ENCODE data around the gene DHX16. TPM values are rescaled to one million over a fixed set of nuclear protein-coding genes. Genes with fewer than 3 reads are reported as not detected.

DHX16 gene
- total and polyA plus RNA-seq, 2 experiments from 2014 or later = 16.0 to 31.3 TPM

DNA sequence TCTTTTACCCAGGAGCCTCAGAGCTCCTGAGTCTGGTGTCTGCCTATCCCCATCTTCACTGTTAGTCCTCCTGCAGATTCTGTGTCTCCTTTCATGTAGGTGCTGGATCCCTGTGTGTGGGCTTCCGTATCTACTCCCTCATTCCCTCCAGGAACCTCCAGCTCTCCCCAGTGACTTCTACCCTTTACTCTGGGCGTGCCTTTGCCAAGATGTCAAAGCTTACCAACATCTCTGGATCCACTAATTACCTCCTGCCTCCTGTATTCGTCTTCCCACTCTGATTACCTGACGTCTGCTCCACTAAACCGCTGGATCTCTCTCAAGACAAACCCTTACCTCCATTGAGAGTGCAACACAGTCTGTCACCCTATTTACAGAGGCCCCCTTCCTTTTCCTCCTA lies 28.0 kb downstream of the DHX16 start (continued):
- TF ChIP-seq, protein P1, sequence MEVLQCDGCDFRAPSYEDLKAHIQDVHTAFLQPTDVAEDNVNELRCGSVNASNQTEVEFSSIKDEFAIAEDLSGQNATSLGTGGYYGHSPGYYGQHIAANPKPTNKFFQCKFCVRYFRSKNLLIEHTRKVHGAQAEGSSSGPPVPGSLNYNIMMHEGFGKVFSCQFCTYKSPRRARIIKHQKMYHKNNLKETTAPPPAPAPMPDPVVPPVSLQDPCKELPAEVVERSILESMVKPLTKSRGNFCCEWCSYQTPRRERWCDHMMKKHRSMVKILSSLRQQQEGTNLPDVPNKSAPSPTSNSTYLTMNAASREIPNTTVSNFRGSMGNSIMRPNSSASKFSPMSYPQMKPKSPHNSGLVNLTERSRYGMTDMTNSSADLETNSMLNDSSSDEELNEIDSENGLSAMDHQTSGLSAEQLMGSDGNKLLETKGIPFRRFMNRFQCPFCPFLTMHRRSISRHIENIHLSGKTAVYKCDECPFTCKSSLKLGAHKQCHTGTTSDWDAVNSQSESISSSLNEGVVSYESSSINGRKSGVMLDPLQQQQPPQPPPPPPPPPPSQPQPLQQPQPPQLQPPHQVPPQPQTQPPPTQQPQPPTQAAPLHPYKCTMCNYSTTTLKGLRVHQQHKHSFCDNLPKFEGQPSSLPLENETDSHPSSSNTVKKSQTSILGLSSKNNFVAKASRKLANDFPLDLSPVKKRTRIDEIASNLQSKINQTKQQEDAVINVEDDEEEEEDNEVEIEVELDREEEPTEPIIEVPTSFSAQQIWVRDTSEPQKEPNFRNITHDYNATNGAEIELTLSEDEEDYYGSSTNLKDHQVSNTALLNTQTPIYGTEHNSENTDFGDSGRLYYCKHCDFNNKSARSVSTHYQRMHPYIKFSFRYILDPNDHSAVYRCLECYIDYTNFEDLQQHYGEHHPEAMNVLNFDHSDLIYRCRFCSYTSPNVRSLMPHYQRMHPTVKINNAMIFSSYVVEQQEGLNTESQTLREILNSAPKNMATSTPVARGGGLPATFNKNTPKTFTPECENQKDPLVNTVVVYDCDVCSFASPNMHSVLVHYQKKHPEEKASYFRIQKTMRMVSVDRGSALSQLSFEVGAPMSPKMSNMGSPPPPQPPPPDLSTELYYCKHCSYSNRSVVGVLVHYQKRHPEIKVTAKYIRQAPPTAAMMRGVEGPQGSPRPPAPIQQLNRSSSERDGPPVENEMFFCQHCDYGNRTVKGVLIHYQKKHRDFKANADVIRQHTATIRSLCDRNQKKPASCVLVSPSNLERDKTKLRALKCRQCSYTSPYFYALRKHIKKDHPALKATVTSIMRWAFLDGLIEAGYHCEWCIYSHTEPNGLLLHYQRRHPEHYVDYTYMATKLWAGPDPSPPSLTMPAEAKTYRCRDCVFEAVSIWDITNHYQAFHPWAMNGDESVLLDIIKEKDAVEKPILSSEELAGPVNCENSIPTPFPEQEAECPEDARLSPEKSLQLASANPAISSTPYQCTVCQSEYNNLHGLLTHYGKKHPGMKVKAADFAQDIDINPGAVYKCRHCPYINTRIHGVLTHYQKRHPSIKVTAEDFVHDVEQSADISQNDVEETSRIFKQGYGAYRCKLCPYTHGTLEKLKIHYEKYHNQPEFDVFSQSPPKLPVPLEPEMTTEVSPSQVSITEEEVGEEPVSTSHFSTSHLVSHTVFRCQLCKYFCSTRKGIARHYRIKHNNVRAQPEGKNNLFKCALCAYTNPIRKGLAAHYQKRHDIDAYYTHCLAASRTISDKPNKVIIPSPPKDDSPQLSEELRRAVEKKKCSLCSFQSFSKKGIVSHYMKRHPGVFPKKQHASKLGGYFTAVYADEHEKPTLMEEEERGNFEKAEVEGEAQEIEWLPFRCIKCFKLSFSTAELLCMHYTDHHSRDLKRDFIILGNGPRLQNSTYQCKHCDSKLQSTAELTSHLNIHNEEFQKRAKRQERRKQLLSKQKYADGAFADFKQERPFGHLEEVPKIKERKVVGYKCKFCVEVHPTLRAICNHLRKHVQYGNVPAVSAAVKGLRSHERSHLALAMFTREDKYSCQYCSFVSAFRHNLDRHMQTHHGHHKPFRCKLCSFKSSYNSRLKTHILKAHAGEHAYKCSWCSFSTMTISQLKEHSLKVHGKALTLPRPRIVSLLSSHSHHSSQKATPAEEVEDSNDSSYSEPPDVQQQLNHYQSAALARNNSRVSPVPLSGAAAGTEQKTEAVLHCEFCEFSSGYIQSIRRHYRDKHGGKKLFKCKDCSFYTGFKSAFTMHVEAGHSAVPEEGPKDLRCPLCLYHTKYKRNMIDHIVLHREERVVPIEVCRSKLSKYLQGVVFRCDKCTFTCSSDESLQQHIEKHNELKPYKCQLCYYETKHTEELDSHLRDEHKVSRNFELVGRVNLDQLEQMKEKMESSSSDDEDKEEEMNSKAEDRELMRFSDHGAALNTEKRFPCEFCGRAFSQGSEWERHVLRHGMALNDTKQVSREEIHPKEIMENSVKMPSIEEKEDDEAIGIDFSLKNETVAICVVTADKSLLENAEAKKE (CRISPR knock-in tag; IDR thresholded peaks at IDR 0.05) = no peak
- TF ChIP-seq JUNB (IDR thresholded peaks at IDR 0.05; ENCODE audit: unreplicated experiment) (no peak), CREB1 (CRISPR knock-in tag; IDR thresholded peaks at IDR 0.05; ENCODE audit: low read depth) (no peak), EZH2phosphoT487 (IDR thresholded peaks at IDR 0.05; ENCODE audit: unreplicated experiment) (no peak), NANOG (IDR thresholded peaks at IDR 0.05; ENCODE audit: borderline replicate concordance) (no peak), ZNF331 (CRISPR knock-in tag; IDR thresholded peaks at IDR 0.05; ENCODE audit: low read depth) (no peak), POLR2AphosphoS5 (IDR thresholded peaks at IDR 0.05; ENCODE audit: low read depth) (no peak), EZH2 (IDR thresholded peaks at IDR 0.05; ENCODE audit: low read depth, unreplicated experiment) (no peak), ZNF114 (CRISPR knock-in tag; IDR thresholded peaks at IDR 0.05) (no peak)
- TF ChIP-seq, protein P2, sequence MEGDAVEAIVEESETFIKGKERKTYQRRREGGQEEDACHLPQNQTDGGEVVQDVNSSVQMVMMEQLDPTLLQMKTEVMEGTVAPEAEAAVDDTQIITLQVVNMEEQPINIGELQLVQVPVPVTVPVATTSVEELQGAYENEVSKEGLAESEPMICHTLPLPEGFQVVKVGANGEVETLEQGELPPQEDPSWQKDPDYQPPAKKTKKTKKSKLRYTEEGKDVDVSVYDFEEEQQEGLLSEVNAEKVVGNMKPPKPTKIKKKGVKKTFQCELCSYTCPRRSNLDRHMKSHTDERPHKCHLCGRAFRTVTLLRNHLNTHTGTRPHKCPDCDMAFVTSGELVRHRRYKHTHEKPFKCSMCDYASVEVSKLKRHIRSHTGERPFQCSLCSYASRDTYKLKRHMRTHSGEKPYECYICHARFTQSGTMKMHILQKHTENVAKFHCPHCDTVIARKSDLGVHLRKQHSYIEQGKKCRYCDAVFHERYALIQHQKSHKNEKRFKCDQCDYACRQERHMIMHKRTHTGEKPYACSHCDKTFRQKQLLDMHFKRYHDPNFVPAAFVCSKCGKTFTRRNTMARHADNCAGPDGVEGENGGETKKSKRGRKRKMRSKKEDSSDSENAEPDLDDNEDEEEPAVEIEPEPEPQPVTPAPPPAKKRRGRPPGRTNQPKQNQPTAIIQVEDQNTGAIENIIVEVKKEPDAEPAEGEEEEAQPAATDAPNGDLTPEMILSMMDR (conservative IDR thresholded peaks at IDR 0.05; ENCODE audit: low read depth in 2 of 2) = no peak
- TF ChIP-seq, protein P3, sequence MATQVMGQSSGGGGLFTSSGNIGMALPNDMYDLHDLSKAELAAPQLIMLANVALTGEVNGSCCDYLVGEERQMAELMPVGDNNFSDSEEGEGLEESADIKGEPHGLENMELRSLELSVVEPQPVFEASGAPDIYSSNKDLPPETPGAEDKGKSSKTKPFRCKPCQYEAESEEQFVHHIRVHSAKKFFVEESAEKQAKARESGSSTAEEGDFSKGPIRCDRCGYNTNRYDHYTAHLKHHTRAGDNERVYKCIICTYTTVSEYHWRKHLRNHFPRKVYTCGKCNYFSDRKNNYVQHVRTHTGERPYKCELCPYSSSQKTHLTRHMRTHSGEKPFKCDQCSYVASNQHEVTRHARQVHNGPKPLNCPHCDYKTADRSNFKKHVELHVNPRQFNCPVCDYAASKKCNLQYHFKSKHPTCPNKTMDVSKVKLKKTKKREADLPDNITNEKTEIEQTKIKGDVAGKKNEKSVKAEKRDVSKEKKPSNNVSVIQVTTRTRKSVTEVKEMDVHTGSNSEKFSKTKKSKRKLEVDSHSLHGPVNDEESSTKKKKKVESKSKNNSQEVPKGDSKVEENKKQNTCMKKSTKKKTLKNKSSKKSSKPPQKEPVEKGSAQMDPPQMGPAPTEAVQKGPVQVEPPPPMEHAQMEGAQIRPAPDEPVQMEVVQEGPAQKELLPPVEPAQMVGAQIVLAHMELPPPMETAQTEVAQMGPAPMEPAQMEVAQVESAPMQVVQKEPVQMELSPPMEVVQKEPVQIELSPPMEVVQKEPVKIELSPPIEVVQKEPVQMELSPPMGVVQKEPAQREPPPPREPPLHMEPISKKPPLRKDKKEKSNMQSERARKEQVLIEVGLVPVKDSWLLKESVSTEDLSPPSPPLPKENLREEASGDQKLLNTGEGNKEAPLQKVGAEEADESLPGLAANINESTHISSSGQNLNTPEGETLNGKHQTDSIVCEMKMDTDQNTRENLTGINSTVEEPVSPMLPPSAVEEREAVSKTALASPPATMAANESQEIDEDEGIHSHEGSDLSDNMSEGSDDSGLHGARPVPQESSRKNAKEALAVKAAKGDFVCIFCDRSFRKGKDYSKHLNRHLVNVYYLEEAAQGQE (IDR thresholded peaks at IDR 0.05; ENCODE audit: unreplicated experiment) = no peak
- TF ChIP-seq, protein P4, sequence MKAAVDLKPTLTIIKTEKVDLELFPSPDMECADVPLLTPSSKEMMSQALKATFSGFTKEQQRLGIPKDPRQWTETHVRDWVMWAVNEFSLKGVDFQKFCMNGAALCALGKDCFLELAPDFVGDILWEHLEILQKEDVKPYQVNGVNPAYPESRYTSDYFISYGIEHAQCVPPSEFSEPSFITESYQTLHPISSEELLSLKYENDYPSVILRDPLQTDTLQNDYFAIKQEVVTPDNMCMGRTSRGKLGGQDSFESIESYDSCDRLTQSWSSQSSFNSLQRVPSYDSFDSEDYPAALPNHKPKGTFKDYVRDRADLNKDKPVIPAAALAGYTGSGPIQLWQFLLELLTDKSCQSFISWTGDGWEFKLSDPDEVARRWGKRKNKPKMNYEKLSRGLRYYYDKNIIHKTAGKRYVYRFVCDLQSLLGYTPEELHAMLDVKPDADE (IDR thresholded peaks at IDR 0.05) = no peak

All from GM23338 (cell line).